ENCODE results near the gene ARHGAP32. TPM values are rescaled to one million over a fixed set of nuclear protein-coding genes. Genes with fewer than 3 reads are reported as not detected.
"Not testable (repeated sequence)": the region's sequence is repeated elsewhere in the genome, so short reads cannot be mapped to it uniquely, and the experiment has no call there.

Gene ARHGAP32
- total RNA-seq, 2 experiments from 2014 or later = 2.5 to 3.4 TPM

GRCh38 chr11:129167315-129167714 is 24.8 kb downstream of the ARHGAP32 start:
- DNase-seq (no peak), ATAC-seq (ENCODE audit: low read depth) (no peak)
- H3K9me3 Mint-ChIP-seq = peaks cover 5% of the 10 kb centered on the region
- no peaks in the 10 kb centered on the region for H3K27me3 Mint-ChIP-seq
- no peak overlapping the region for H3K27ac Mint-ChIP-seq
- POLR2A ChIA-PET = no interaction called here
- no peaks in the 10 kb centered on the region for H3K36me3 Mint-ChIP-seq
- no peak overlapping the region for H3K4me3 Mint-ChIP-seq
- H3K4me1 Mint-ChIP-seq = no peaks in the 10 kb centered on the region

DNA sequence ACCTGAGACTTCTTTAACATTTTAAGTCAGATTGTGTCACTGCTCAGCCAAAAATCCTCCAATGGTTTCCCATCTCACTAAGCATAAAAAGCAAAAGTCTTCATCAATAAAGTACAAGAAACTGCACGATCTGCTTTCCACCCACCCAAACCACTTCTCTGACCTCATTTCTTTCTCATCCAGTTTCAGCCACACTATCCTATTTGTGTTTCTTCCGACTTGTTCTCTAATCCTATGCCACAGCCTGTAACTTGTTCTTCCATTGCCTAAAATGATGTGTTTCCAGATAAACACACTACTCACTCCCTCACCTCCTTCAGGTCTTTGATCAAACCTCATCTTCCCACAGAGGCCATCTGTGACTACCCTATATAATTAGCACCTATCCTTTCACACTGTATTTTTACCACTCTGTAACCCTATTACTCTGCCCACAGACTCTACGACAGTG is 28.4 kb downstream of the ARHGAP32 start:
- Mint-ChIP-seq H3K4me3 (no peak overlapping the region), H3K4me1 (no peaks in the 10 kb centered on the region), H3K36me3 (no peaks in the 10 kb centered on the region), H3K27ac (no peak overlapping the region), H3K27me3 (no peaks in the 10 kb centered on the region), H3K9me3 (peaks cover 2% of the 10 kb centered on the region)
- DNase-seq (no peak), ATAC-seq (ENCODE audit: low read depth) (no peak)
- POLR2A ChIA-PET = no interaction called here

- POLR2A ChIA-PET = not testable (repeated sequence)
Observed at GRCh38 chr11:129157080-129157479, 35.0 kb downstream of the ARHGAP32 start.

DNA sequence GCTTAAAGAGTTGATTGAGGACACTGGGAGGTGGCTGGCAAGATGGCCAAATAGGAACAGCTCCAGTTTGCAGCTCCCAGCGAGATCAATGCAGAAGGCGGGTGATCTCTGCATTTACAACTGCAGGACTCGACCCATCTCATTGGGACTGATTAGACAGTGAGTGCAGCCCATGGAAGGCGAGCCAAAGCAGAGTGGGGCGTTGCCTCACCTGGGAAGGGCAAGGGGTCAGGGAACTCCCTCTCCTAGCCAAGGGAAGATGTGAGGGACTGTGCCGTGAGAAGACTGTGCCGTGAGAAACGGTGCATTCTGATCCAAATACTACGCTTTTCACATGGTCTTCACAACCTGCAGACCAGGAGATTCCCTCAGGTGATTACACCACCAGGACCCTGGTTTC is 36.4 kb downstream of the ARHGAP32 start:
- DNase-seq (no peak), ATAC-seq (ENCODE audit: low read depth) (no peak)
- peaks cover 1% of the 10 kb centered on the region for H3K36me3 Mint-ChIP-seq
- no peak overlapping the region for H3K4me3 Mint-ChIP-seq
- H3K4me1 Mint-ChIP-seq = no peaks in the 10 kb centered on the region
- H3K9me3 Mint-ChIP-seq = peaks cover 11% of the 10 kb centered on the region
- POLR2A ChIA-PET = no interaction called here
- no peak overlapping the region for H3K27ac Mint-ChIP-seq
- H3K27me3 Mint-ChIP-seq = no peaks in the 10 kb centered on the region

More at GRCh38 chr11:129157080-129157479, 35.0 kb downstream of the ARHGAP32 start:
- not testable (repeated sequence) for H3K4me3 Mint-ChIP-seq; ATAC-seq (ENCODE audit: low read depth); H3K27me3 Mint-ChIP-seq; H3K27ac Mint-ChIP-seq; DNase-seq; H3K36me3 Mint-ChIP-seq; H3K4me1 Mint-ChIP-seq; H3K9me3 Mint-ChIP-seq

- DNase-seq (no peak), ATAC-seq (ENCODE audit: low read depth) (no peak)
- Mint-ChIP-seq H3K36me3 (no peaks in the 10 kb centered on the region), H3K4me1 (no peaks in the 10 kb centered on the region), H3K9me3 (peaks cover 7% of the 10 kb centered on the region), H3K27me3 (no peaks in the 10 kb centered on the region), H3K27ac (no peak overlapping the region), H3K4me3 (no peak overlapping the region)
- POLR2A ChIA-PET = no interaction called here
Observed at GRCh38 chr11:129148487-129148886, 43.6 kb downstream of the ARHGAP32 start.

GRCh38 chr11:129146191-129146590 is 45.9 kb downstream of the ARHGAP32 start:
- Mint-ChIP-seq H3K27ac (no peak overlapping the region), H3K4me3 (no peak overlapping the region), H3K36me3 (no peaks in the 10 kb centered on the region), H3K4me1 (no peaks in the 10 kb centered on the region), H3K9me3 (peaks cover 6% of the 10 kb centered on the region), H3K27me3 (no peaks in the 10 kb centered on the region)
- POLR2A ChIA-PET = no interaction called here
- DNase-seq (no peak), ATAC-seq (ENCODE audit: low read depth) (no peak)

DNA sequence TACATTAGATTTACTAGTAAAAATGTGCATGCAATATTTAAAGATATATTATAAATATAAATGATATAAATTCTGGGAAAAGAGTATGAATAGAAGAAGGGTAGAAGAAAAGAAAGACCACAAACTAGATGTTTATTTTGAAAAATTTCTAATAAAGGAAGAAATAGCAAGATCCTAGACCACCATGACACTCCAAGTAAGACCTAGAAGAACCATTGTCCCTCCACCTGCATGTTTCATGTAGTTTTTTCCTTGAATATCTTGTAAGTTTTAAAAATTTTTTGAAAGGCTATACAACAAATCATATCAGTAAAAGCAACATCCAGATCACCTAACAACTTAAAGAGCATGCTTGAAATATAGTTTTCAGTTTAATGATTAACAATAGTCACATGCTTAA is 46.8 kb downstream of the ARHGAP32 start:
- Mint-ChIP-seq H3K4me3 (no peak overlapping the region), H3K4me1 (no peaks in the 10 kb centered on the region), H3K27ac (no peak overlapping the region), H3K9me3 (peaks cover 3% of the 10 kb centered on the region), H3K36me3 (no peaks in the 10 kb centered on the region), H3K27me3 (no peaks in the 10 kb centered on the region)
- no peak for ATAC-seq (ENCODE audit: low read depth)
- no peak for DNase-seq
- POLR2A ChIA-PET = no interaction called here

- no peak for DNase-seq
- H3K9me3 Mint-ChIP-seq = no peaks in the 10 kb centered on the region
Observed at GRCh38 chr11:129144256-129144655, 47.9 kb downstream of the ARHGAP32 start.

GRCh38 chr11:129143335-129143734 is 48.8 kb downstream of the ARHGAP32 start:
- Mint-ChIP-seq H3K9me3 (no peaks in the 10 kb centered on the region), H3K27ac (no peak overlapping the region), H3K36me3 (no peaks in the 10 kb centered on the region), H3K4me1 (no peaks in the 10 kb centered on the region), H3K4me3 (no peak overlapping the region), H3K27me3 (no peaks in the 10 kb centered on the region)
- DNase-seq (no peak), ATAC-seq (ENCODE audit: low read depth) (no peak)
- POLR2A ChIA-PET = no interaction called here

More at GRCh38 chr11:129144256-129144655, 47.9 kb downstream of the ARHGAP32 start:
- Mint-ChIP-seq H3K4me3 (no peak overlapping the region), H3K27ac (no peak overlapping the region), H3K36me3 (no peaks in the 10 kb centered on the region), H3K4me1 (no peaks in the 10 kb centered on the region), H3K27me3 (no peaks in the 10 kb centered on the region)
- POLR2A ChIA-PET = no interaction called here
- ATAC-seq (ENCODE audit: low read depth) = no peak

DNA sequence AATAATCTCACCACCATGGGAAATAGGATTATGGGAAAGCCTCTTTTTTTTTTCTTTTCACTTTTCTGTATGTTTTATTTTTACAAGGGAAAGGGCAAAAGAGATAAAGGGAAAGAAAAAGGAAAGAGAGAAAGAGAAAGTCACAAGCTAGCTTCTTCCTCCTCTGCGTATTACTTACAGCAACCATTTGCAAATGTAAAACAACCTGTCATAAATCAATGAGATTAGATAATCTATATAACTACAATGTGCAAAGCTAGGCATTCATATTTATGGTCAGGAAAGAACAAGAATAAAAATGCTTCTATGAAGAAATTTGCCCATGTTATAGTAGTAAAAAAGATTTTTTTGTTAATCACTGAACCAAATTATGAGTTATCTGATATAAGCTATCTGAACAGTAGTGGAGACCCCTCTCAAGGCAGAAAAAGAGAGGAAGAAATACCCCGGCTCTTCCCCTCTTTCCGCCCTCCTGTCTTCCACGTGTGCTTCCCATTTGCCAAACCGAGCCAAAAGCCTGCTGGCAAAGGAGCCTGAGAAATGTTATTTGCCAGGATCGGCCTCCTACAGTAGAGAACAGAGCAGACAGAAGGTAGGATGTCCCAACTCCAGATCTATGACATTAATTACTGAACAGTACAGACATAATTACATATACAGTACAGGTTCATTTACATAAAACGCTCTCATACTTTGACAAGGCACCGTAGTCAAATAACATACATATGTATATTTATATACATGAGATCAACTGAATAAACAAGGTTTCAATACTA is 50.2 kb downstream of the ARHGAP32 start:
- no peak for ATAC-seq (ENCODE audit: low read depth)
- Mint-ChIP-seq H3K9me3 (no peaks in the 10 kb centered on the region), H3K36me3 (no peaks in the 10 kb centered on the region), H3K27me3 (no peaks in the 10 kb centered on the region), H3K27ac (no peak overlapping the region), H3K4me3 (no peak overlapping the region), H3K4me1 (no peaks in the 10 kb centered on the region)
- POLR2A ChIA-PET = no interaction called here
- no peak for DNase-seq

DNA sequence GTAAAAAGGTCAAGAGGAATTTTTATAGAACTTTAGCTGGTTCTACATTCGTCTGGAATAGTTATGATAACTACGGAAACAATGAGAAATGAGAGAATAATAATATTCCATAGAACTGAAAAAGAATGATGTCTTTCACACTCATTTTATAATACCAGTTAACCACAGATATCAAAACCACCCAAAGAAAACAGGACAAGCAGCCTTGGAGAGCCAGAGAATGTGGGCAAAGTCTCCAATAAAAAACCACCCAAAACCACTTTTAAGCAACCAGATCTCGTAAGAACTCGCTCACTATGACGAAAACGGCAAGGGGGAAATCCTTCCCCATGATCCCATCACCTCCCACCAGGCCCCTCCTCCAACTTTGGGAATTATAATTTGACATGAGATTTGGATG is 60.8 kb downstream of the ARHGAP32 start:
- POLR2A ChIA-PET = no interaction called here

DNA sequence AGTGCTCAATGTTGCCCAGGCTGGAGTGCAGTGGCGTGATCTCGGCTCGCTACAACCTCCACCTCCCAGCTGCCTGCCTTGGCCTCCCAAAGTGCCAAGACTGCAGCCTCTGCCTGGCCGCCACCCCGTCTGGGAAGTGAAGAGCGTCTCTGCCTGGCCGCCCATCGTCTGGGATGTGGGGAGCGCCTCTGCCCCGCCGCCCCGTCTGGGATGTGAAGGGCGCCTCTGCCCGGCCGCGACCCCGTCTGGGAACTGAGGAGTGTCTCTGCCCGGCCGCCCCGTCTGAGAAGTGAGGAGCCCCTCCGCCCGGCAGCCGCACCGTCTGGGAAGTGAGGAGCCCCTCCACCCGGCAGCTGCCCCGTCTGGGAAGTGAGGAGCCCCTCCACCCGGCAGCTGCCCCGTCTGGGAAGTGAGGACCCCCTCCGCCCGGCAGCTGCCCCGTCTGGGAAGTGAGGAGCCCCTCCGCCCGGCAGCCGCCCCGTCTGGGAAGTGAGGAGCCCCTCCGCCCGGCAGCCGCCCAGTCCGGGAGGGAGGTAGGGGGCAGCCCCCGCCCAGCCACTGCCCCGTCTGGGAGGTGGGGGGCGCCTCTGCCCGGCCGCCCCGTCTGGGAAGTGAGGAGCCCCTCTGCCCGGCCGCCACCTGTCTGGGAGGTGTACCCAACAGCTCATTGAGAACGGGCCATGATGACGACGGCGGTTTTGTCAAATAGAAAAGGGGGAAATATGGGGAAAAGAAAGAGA is 63.1 kb downstream of the ARHGAP32 start:
- H3K27ac Mint-ChIP-seq; H3K36me3 Mint-ChIP-seq; H3K4me3 Mint-ChIP-seq; H3K4me1 Mint-ChIP-seq; ATAC-seq (ENCODE audit: low read depth); H3K27me3 Mint-ChIP-seq; POLR2A ChIA-PET; DNase-seq; H3K9me3 Mint-ChIP-seq: not testable (repeated sequence)

More for the DNA sequence above, 60.8 kb downstream of the ARHGAP32 start:
- Mint-ChIP-seq H3K36me3 (no peaks in the 10 kb centered on the region), H3K27me3 (no peaks in the 10 kb centered on the region), H3K9me3 (no peaks in the 10 kb centered on the region), H3K27ac (no peak overlapping the region), H3K4me1 (no peaks in the 10 kb centered on the region), H3K4me3 (no peak overlapping the region)
- no peak for ATAC-seq (ENCODE audit: low read depth)
- no peak for DNase-seq

DNA sequence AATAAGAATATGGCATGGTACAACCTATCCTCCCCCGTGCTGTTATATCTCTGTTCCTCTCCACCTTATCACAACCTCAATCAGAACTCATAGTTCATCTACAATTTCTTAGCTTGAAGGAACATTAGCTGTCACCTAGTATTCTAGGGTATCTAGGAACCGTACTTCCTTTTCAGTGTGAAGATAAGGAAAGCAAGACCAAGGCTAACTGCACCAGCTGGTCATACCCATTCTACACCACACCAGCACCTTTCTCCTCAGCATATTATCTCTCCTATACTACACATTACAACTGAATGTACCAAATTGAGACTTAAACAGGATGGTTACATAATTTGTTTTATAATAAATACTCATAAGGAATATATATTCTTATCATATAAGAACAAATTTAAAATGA is 73.1 kb downstream of the ARHGAP32 start:
- Mint-ChIP-seq H3K27me3 (no peaks in the 10 kb centered on the region), H3K4me1 (peaks cover 2% of the 10 kb centered on the region), H3K36me3 (no peaks in the 10 kb centered on the region), H3K27ac (no peak overlapping the region), H3K9me3 (no peaks in the 10 kb centered on the region), H3K4me3 (no peak overlapping the region)
- DNase-seq (no peak), ATAC-seq (ENCODE audit: low read depth) (no peak)
- POLR2A ChIA-PET = no interaction called here
